IgD-negative memory B cell (primary cell): Measurements from ENCODE around the gene PPP1R12C. TPM values are rescaled to one million over a fixed set of nuclear protein-coding genes. Genes with fewer than 3 reads are reported as not detected.

ENCODE experiments used
- H3K27ac Mint-ChIP-seq, 3 donors: one replicate each; pipeline ENCODE4 v1.8.0; 2020 to 2022; ENCODE audit warnings: mild to moderate bottlenecking in 3 of 3, mixed read lengths in 3 of 3, moderate library complexity in 1 of 3
- H3K27me3 Mint-ChIP-seq: one replicate; pipeline ENCODE4 v1.8.0; 2021; ENCODE audit warnings: mixed read lengths
- H3K36me3 Mint-ChIP-seq: one replicate; pipeline ENCODE4 v1.8.0; 2020; ENCODE audit warnings: mild to moderate bottlenecking, mixed read lengths
- H3K4me1 Mint-ChIP-seq, 3 donors: one replicate each; pipeline ENCODE4 v1.8.0; 2020 to 2022; ENCODE audit warnings: mixed read lengths in 3 of 3, mild to moderate bottlenecking in 1 of 3
- H3K4me3 Mint-ChIP-seq, 4 donors: one replicate each; pipeline ENCODE4 v1.8.0; 2020 to 2022; ENCODE audit warnings: mild to moderate bottlenecking in 4 of 4, mixed read lengths in 4 of 4, moderate library complexity in 3 of 4
- H3K9me3 Mint-ChIP-seq, 3 donors: one replicate each; pipeline ENCODE4 v1.8.0; 2020 to 2021; ENCODE audit warnings: mixed read lengths in 3 of 3, mild to moderate bottlenecking in 1 of 3
- polyA plus RNA-seq: library from polyadenylated mRNA; unstranded; fragments of 300-500 nt; fragmentation: Illumina TruSeq; gene quantifications from one replicate; pipeline ENCODE4 v1.2.3, GENCODE V29; 2021

The PPP1R12C gene
- polyA plus RNA-seq, 1 donor from 2014 or later = 7.4 TPM

DNA sequence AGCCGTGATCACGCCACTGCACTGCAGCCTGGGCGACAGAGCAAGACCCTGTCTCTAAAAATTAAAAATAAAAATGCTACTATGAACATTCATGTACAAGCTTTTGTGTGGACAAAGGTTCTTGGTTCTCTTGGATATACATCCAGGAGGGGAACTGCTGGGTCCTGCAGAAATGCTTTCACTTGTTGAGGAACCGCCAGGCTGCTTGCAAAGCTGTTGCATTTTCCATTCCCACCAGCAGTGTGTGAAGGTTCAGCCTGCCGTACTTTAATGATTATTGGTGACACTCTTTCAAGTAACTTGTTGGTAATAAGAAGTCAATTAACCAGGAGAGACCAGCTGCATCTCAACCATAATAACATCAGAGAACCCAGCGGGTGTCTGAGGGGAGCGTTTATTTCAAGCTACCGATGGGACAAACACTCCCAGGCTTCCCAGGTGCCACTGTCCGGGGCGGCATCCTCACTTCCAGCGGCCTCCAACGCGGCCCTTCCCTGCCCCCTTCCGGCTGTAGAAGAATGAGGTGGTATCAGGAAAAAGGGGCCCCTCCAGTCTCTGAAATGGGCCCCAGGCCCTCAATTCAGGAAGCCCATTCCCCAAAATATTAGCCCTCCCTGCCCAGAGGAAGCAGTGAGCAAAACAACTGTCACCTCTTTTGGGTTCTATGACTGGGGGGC lies 15.2 kb upstream of the PPP1R12C start:
- Mint-ChIP-seq H3K27ac (no peak overlapping the region), H3K4me1 (peaks cover 2 to 9% (median 4%) of the 10 kb centered on the region in 3 donors), H3K4me3 (peak overlapping the region in 1 of 4 donors; percentile 37)

DNA sequence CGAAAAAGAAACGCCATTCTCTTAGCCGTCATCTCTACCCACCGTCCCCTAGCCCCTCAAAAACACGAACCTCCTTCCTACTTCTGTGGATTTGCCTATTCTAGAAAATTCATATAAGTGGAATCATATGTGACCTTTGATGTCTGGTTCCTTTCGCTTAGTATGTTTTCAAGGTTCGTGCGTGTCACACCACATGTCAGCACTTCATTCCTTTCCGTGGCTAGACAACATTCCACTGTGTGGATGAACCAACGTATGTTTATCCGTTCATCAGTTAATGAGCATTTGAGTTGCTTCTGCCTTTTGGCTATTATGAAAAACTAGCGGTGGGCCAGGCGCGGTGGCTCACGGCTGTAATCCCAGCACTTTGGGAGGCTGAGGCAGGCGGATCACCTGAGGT lies 14.0 kb upstream of the PPP1R12C start:
- no peaks in the 10 kb centered on the region for H3K9me3 Mint-ChIP-seq
- H3K36me3 Mint-ChIP-seq = no peaks in the 10 kb centered on the region
- H3K4me3 Mint-ChIP-seq = no peak overlapping the region
- H3K27ac Mint-ChIP-seq = no peak overlapping the region
- H3K4me1 Mint-ChIP-seq = peaks cover 2 to 9% (median 4%) of the 10 kb centered on the region in 3 donors
- H3K27me3 Mint-ChIP-seq = peaks cover 31% of the 10 kb centered on the region

More for the DNA sequence above, 15.2 kb upstream of the PPP1R12C start:
- H3K36me3 Mint-ChIP-seq = no peaks in the 10 kb centered on the region
- peaks cover 33% of the 10 kb centered on the region for H3K27me3 Mint-ChIP-seq
- H3K9me3 Mint-ChIP-seq = no peaks in the 10 kb centered on the region

DNA sequence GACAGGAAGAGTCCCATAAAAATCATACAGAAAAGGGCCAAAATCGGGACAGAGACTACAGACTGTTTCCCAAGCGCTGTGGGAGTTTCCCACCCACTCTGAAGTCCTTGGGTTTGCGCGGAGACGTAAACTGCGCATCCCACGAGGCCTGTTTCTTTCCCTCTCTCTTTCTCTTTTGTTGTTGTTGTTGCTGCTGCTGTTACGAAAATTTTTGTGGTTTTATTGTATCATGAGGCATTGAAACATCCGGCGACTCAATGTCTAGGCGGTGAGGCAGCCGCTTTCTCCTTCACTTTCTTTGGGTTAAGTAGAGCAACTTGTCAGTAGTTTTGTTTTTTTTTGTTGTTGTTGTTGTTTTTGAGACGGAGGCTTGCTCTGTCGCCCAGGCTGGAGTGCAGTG lies 1.6 kb upstream of the PPP1R12C start:
- H3K27ac Mint-ChIP-seq = no peak overlapping the region
- peaks cover 21 to 34% (median 32%) of the 10 kb centered on the region in 3 donors for H3K4me1 Mint-ChIP-seq
- H3K9me3 Mint-ChIP-seq = peaks cover 0 to 2% (median 0%) of the 10 kb centered on the region in 3 donors
- H3K4me3 Mint-ChIP-seq = peak overlapping the region; percentile 0 to 99 (median 65)
- no peaks in the 10 kb centered on the region for H3K36me3 Mint-ChIP-seq
- peaks cover 3% of the 10 kb centered on the region for H3K27me3 Mint-ChIP-seq

GRCh38 chr19:55118401-55118991 lies 1.1 kb upstream of the PPP1R12C start:
- peaks cover 0 to 2% (median 0%) of the 10 kb centered on the region in 3 donors for H3K9me3 Mint-ChIP-seq
- H3K4me3 Mint-ChIP-seq = peak overlapping the region; percentile 96 to 99 (median 98)
- peak overlapping the region in 2 of 3 donors; percentile 19 to 80 for H3K27ac Mint-ChIP-seq
- H3K4me1 Mint-ChIP-seq = peaks cover 25 to 34% (median 32%) of the 10 kb centered on the region in 3 donors
- no peaks in the 10 kb centered on the region for H3K27me3 Mint-ChIP-seq
- H3K36me3 Mint-ChIP-seq = no peaks in the 10 kb centered on the region

GRCh38 chr19:55117663-55118391 lies 390 bp upstream of the PPP1R12C start:
- H3K4me1 Mint-ChIP-seq = peaks cover 28 to 34% (median 32%) of the 10 kb centered on the region in 3 donors
- peak overlapping the region; percentile 19 to 96 (median 80) for H3K27ac Mint-ChIP-seq
- H3K27me3 Mint-ChIP-seq = no peaks in the 10 kb centered on the region
- no peaks in the 10 kb centered on the region for H3K36me3 Mint-ChIP-seq
- peaks cover 0 to 2% (median 0%) of the 10 kb centered on the region in 3 donors for H3K9me3 Mint-ChIP-seq
- peak overlapping the region; percentile 96 to 99 (median 98) for H3K4me3 Mint-ChIP-seq

- peak overlapping the region; percentile 93 to 99 (median 96) for H3K4me3 Mint-ChIP-seq
- H3K27me3 Mint-ChIP-seq = no peaks in the 10 kb centered on the region
- peaks cover 28 to 32% (median 31%) of the 10 kb centered on the region in 3 donors for H3K4me1 Mint-ChIP-seq
- peak overlapping the region; percentile 89 to 99 (median 93) for H3K27ac Mint-ChIP-seq
- H3K9me3 Mint-ChIP-seq = peaks cover 0 to 2% (median 0%) of the 10 kb centered on the region in 3 donors
- no peaks in the 10 kb centered on the region for H3K36me3 Mint-ChIP-seq
These were observed 1.1 kb downstream of the PPP1R12C start for GRCh38 chr19:55116232-55116858.

- Mint-ChIP-seq H3K4me1 (peaks cover 27 to 29% (median 28%) of the 10 kb centered on the region in 3 donors), H3K4me3 (peak overlapping the region; percentile 93 to 99 (median 96)), H3K27me3 (no peaks in the 10 kb centered on the region), H3K9me3 (peaks cover 0 to 2% (median 0%) of the 10 kb centered on the region in 3 donors), H3K27ac (peak overlapping the region in 2 of 3 donors; percentile 89 to 99), H3K36me3 (no peaks in the 10 kb centered on the region)
These were observed 1.9 kb downstream of the PPP1R12C start for GRCh38 chr19:55115446-55116065.

GRCh38 chr19:55114566-55115145 lies 2.8 kb downstream of the PPP1R12C start:
- peaks cover 23 to 28% (median 27%) of the 10 kb centered on the region in 3 donors for H3K4me1 Mint-ChIP-seq
- H3K36me3 Mint-ChIP-seq = no peaks in the 10 kb centered on the region
- H3K27ac Mint-ChIP-seq = peak overlapping the region in 1 of 3 donors; percentile 89
- H3K9me3 Mint-ChIP-seq = peaks cover 0 to 2% (median 0%) of the 10 kb centered on the region in 3 donors
- peak overlapping the region in 3 of 4 donors; percentile 51 to 96 (median 79) for H3K4me3 Mint-ChIP-seq
- H3K27me3 Mint-ChIP-seq = no peaks in the 10 kb centered on the region

GRCh38 chr19:55113570-55114039 lies 3.8 kb downstream of the PPP1R12C start:
- Mint-ChIP-seq H3K27ac (peak overlapping the region in 1 of 3 donors; percentile 84), H3K27me3 (no peaks in the 10 kb centered on the region), H3K36me3 (peaks cover 6% of the 10 kb centered on the region), H3K9me3 (peaks cover 0 to 2% (median 0%) of the 10 kb centered on the region in 3 donors), H3K4me1 (peaks cover 23 to 27% (median 26%) of the 10 kb centered on the region in 3 donors), H3K4me3 (peak overlapping the region in 2 of 4 donors; percentile 48 to 66)

DNA sequence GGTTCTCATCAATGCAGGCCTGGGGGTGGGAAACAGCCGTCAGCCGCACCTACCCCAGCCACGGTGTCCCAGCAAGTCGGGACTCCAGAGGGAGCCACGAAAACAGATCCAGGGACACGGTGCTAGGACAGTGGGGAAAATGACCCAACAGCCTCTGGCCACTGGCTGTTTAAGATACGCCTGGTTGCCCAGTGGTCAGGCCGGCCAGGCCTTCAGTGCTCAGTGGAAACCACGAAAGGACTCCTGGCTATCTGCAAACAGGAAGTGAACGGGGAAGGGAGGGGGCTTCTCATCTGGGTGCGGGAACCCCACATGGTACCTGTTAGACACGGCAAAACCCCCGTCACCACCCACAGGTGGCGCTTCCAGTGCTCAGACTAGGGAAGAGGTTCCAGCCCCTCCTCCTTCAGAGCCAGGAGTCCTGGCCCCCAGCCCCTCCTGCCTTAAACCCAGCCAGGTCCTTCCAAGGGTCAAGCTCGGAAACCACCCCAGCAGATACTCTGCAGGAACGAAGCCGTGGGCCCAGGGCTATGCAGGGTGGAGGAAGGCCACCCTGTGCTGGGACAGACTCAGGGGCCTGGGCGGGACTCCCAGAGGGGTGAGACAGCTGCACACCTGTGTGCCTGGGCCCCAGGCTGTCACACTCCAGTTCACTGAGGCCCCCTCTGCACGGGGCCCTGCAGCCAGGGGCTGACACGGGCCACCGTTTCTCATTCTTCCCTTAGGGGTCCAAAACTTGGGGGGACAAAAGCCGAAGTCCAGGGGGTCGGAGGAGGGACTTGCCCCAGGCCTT lies 4.5 kb downstream of the PPP1R12C start:
- Mint-ChIP-seq H3K4me1 (peaks cover 19 to 27% (median 26%) of the 10 kb centered on the region in 3 donors), H3K4me3 (peak overlapping the region in 2 of 4 donors; percentile 48 to 66), H3K9me3 (peaks cover 0 to 2% (median 0%) of the 10 kb centered on the region in 3 donors), H3K27me3 (no peaks in the 10 kb centered on the region), H3K36me3 (peaks cover 10% of the 10 kb centered on the region), H3K27ac (peak overlapping the region in 1 of 3 donors; percentile 46)

DNA sequence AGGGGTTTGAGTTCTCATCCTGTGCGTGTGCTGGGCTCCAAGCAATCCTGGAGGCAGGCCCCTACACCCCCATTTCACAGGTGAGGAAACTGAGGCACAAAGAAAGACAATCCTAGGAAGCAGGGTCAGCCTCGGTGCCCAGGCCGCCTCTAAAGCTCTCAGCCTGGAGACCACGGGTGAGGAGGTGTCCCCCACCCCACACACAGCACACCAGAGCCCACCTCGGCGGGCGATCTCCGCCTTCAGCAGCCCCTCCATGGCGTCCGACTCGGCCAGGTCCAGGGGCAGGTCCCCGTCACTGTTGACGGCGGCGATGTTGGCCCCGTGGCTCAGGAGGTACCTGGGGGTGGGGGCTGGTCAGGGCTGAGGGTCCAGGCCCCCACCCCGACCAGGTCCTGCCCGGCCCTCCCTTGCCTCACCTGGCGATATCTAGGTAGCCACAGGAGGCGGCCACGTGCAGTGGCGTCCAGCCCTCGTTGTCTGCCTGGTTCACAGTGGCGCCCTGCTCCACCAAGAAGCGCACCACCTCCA lies 5.1 kb downstream of the PPP1R12C start:
- H3K9me3 Mint-ChIP-seq = peaks cover 0 to 2% (median 0%) of the 10 kb centered on the region in 3 donors
- no peak overlapping the region for H3K27ac Mint-ChIP-seq
- H3K27me3 Mint-ChIP-seq = no peaks in the 10 kb centered on the region
- H3K36me3 Mint-ChIP-seq = peaks cover 10% of the 10 kb centered on the region
- H3K4me1 Mint-ChIP-seq = peaks cover 13 to 24% (median 23%) of the 10 kb centered on the region in 3 donors
- H3K4me3 Mint-ChIP-seq = no peak overlapping the region

GRCh38 chr19:55111238-55111831 lies 6.1 kb downstream of the PPP1R12C start:
- Mint-ChIP-seq H3K4me1 (peaks cover 12 to 21% (median 20%) of the 10 kb centered on the region in 3 donors), H3K36me3 (peaks cover 12% of the 10 kb centered on the region), H3K27ac (no peak overlapping the region), H3K27me3 (no peaks in the 10 kb centered on the region), H3K9me3 (no peaks in the 10 kb centered on the region), H3K4me3 (peak overlapping the region in 1 of 4 donors; percentile 18)
